CD4-positive, alpha-beta memory T cell (primary cell): ENCODE data around the gene CCN5. TPM values are rescaled to one million over a fixed set of nuclear protein-coding genes. Genes with fewer than 3 reads are reported as not detected.

Source experiments
- CTCF ChIA-PET: fragments of 350-600 bp; sonication (Branson Sonifier 250); formaldehyde crosslinking; loops from one replicate; lab custom pipeline; 2021; ENCODE audit warnings: inconsistent platforms; ENCODE audit not compliant: partially characterized antibody; lab: Charles Lee
- POLR2A ChIA-PET: fragments of 350-600 bp; sonication (Branson Sonifier 250); formaldehyde crosslinking; loops from one replicate; lab custom pipeline; 2021; ENCODE audit not compliant: partially characterized antibody; lab: Charles Lee
- DNase-seq, 5 donors: peaks; one replicate each; pipeline versions ENCODE4 v3.0.0 to v3.0.0-alpha.2; 2020 to 2022; ENCODE audit warnings: mixed read lengths in 1 of 5
- H3K27ac ChIP-seq: one replicate; pipeline ENCODE4 v1.7.0; 2013; ENCODE audit warnings: low read depth, low read length
- H3K27me3 ChIP-seq: 2 replicates; pipeline ENCODE4 v1.7.0; 2013; ENCODE audit warnings: mild to moderate bottlenecking, low read length, moderate library complexity; ENCODE audit not compliant: insufficient read depth
- H3K36me3 ChIP-seq: 2 replicates; pipeline ENCODE4 v1.7.0; 2013; ENCODE audit warnings: mild to moderate bottlenecking, low read length, moderate library complexity; ENCODE audit not compliant: insufficient read depth
- H3K4me1 ChIP-seq: 2 replicates; pipeline ENCODE4 v1.7.0; 2013; ENCODE audit warnings: mild to moderate bottlenecking, low read length, moderate library complexity; ENCODE audit not compliant: insufficient read depth
- H3K4me3 ChIP-seq, 2 donors: one replicate each; pipeline ENCODE4 v1.7.0; 2013; ENCODE audit warnings: low read length in 2 of 2, mild to moderate bottlenecking in 1 of 2
- H3K9me3 ChIP-seq, 2 donors: one replicate each; pipeline ENCODE4 v1.7.0; 2013; ENCODE audit warnings: low read length in 2 of 2, control low read depth in 1 of 2; ENCODE audit not compliant: control insufficient read depth in 1 of 2
- H3K27ac Mint-ChIP-seq, 7 donors: one replicate each; pipeline ENCODE4 v1.8.0; 2020 to 2021; ENCODE audit warnings: mixed read lengths in 7 of 7, mild to moderate bottlenecking in 6 of 7, inconsistent platforms in 3 of 7, moderate library complexity in 3 of 7
- H3K27me3 Mint-ChIP-seq, 2 donors: one replicate each; pipeline ENCODE4 v1.8.0; 2020 to 2021; ENCODE audit warnings: mixed read lengths in 2 of 2
- H3K36me3 Mint-ChIP-seq, 2 donors: one replicate each; pipeline ENCODE4 v1.8.0; 2020 to 2021; ENCODE audit warnings: mixed read lengths in 2 of 2, inconsistent platforms in 1 of 2, mild to moderate bottlenecking in 1 of 2
- H3K4me1 Mint-ChIP-seq, 4 donors: one replicate each; pipeline ENCODE4 v1.8.0; 2020 to 2021; ENCODE audit warnings: mixed read lengths in 4 of 4, mild to moderate bottlenecking in 1 of 4
- H3K4me3 Mint-ChIP-seq, 8 donors: one replicate each; pipeline ENCODE4 v1.8.0; 2020 to 2021; ENCODE audit warnings: mixed read lengths in 8 of 8, mild to moderate bottlenecking in 7 of 8, moderate library complexity in 6 of 8, inconsistent platforms in 3 of 8
- H3K9me3 Mint-ChIP-seq, 8 donors: one replicate each; pipeline ENCODE4 v1.8.0; 2020 to 2021; ENCODE audit warnings: mixed read lengths in 8 of 8, mild to moderate bottlenecking in 5 of 8, inconsistent platforms in 3 of 8, moderate library complexity in 1 of 8
- intact Hi-C: fragments of 100-400 bp; cut with micrococcal nuclease; formaldehyde crosslinking; loops from one replicate; pipeline ENCODE4 v1.15.1; 2023
- polyA plus RNA-seq, 2 donors: library from polyadenylated mRNA; unstranded; fragments of 300-500 nt; fragmentation: Illumina TruSeq; gene quantifications; one replicate each; pipeline ENCODE4 v1.2.3, GENCODE V29; 2021
- total RNA-seq, 2 experiments: library from RNA; stranded (reverse); gene quantifications; one replicate each; pipeline ENCODE4 v1.2.3, GENCODE V29; 2021

The CCN5 gene
- total and polyA plus RNA-seq, 4 experiments from 2014 or later, result not detected

- Histone ChIP-seq H3K4me1 (no peaks in the 10 kb centered on the region), H3K4me3 (no peak overlapping the region), H3K36me3 (no peaks in the 10 kb centered on the region), H3K27ac (no peak overlapping the region), H3K9me3 (no peaks in the 10 kb centered on the region), H3K27me3 (no peaks in the 10 kb centered on the region)
- intact Hi-C loops, result no loop called here
- no peak for DNase-seq
- H3K4me1 Mint-ChIP-seq, result no peaks in the 10 kb centered on the region
- no peak overlapping the region for H3K4me3 Mint-ChIP-seq
- no peak overlapping the region for H3K27ac Mint-ChIP-seq
- no peaks in the 10 kb centered on the region for H3K36me3 Mint-ChIP-seq
- ChIA-PET POLR2A (no interaction called here), CTCF (no interaction called here)
- no peaks in the 10 kb centered on the region for H3K27me3 Mint-ChIP-seq
- H3K9me3 Mint-ChIP-seq, result no peaks in the 10 kb centered on the region
These were observed 9.4 kb downstream of the CCN5 start for GRCh38 chr20:44724423-44725091.

GRCh38 chr20:44725837-44726236, 10.7 kb downstream of the CCN5 start:
- H3K36me3 Mint-ChIP-seq, result no peaks in the 10 kb centered on the region
- H3K36me3 ChIP-seq, result no peaks in the 10 kb centered on the region
- no peaks in the 10 kb centered on the region for H3K9me3 Mint-ChIP-seq
- H3K4me1 ChIP-seq, result no peaks in the 10 kb centered on the region
- no peak for DNase-seq
- H3K9me3 ChIP-seq, result no peaks in the 10 kb centered on the region
- H3K4me1 Mint-ChIP-seq, result no peaks in the 10 kb centered on the region
- ChIA-PET CTCF (no interaction called here), POLR2A (no interaction called here)
- H3K27me3 ChIP-seq, result no peaks in the 10 kb centered on the region
- no peaks in the 10 kb centered on the region for H3K27me3 Mint-ChIP-seq
- H3K4me3 ChIP-seq, result no peak overlapping the region
- H3K4me3 Mint-ChIP-seq, result no peak overlapping the region
- intact Hi-C loops, result no loop called here
- H3K27ac ChIP-seq, result no peak overlapping the region
- H3K27ac Mint-ChIP-seq, result no peak overlapping the region

GRCh38 chr20:44727039-44727438, 11.9 kb downstream of the CCN5 start:
- H3K27ac Mint-ChIP-seq, result no peak overlapping the region
- no peaks in the 10 kb centered on the region for H3K27me3 Mint-ChIP-seq
- no peaks in the 10 kb centered on the region for H3K9me3 ChIP-seq
- no peaks in the 10 kb centered on the region for H3K36me3 Mint-ChIP-seq
- no peak overlapping the region for H3K4me3 Mint-ChIP-seq
- ChIA-PET CTCF (no interaction called here), POLR2A (no interaction called here)
- H3K4me3 ChIP-seq, result no peak overlapping the region
- H3K36me3 ChIP-seq, result no peaks in the 10 kb centered on the region
- intact Hi-C loops, result no loop called here
- H3K27me3 ChIP-seq, result no peaks in the 10 kb centered on the region
- H3K27ac ChIP-seq, result no peak overlapping the region
- DNase-seq, result no peak
- H3K4me1 ChIP-seq, result no peaks in the 10 kb centered on the region
- H3K9me3 Mint-ChIP-seq, result no peaks in the 10 kb centered on the region
- H3K4me1 Mint-ChIP-seq, result no peaks in the 10 kb centered on the region

GRCh38 chr20:44727651-44728050, 12.5 kb downstream of the CCN5 start:
- Mint-ChIP-seq H3K9me3 (no peaks in the 10 kb centered on the region), H3K36me3 (no peaks in the 10 kb centered on the region), H3K27ac (no peak overlapping the region), H3K27me3 (no peaks in the 10 kb centered on the region), H3K4me1 (no peaks in the 10 kb centered on the region), H3K4me3 (no peak overlapping the region)
- no peaks in the 10 kb centered on the region for H3K36me3 ChIP-seq
- ChIA-PET POLR2A (interaction anchor here (0.6 kb wide), 1 partner anchor 67 kb away, joined by 4 read pairs; no protein-coding TSS in a partner anchor), CTCF (no interaction called here)
- H3K4me3 ChIP-seq, result no peak overlapping the region
- H3K27ac ChIP-seq, result no peak overlapping the region
- no peaks in the 10 kb centered on the region for H3K4me1 ChIP-seq
- no peak for DNase-seq
- H3K27me3 ChIP-seq, result no peaks in the 10 kb centered on the region
- intact Hi-C loops, result no loop called here
- H3K9me3 ChIP-seq, result no peaks in the 10 kb centered on the region

- Mint-ChIP-seq H3K4me3 (no peak overlapping the region), H3K27ac (no peak overlapping the region), H3K36me3 (no peaks in the 10 kb centered on the region), H3K27me3 (no peaks in the 10 kb centered on the region), H3K9me3 (no peaks in the 10 kb centered on the region), H3K4me1 (peaks cover 0 to 6% (median 4%) of the 10 kb centered on the region in 4 donors)
- ChIA-PET POLR2A (no interaction called here), CTCF (no interaction called here)
- no peaks in the 10 kb centered on the region for H3K36me3 ChIP-seq
- no peaks in the 10 kb centered on the region for H3K27me3 ChIP-seq
- no peak overlapping the region for H3K4me3 ChIP-seq
- DNase-seq, result no peak
- no peaks in the 10 kb centered on the region for H3K4me1 ChIP-seq
- H3K27ac ChIP-seq, result no peak overlapping the region
- H3K9me3 ChIP-seq, result no peaks in the 10 kb centered on the region
- intact Hi-C loops, result no loop called here
These were observed 13.8 kb downstream of the CCN5 start for GRCh38 chr20:44728801-44729443.

- no peak overlapping the region for H3K4me3 ChIP-seq
- H3K27ac ChIP-seq, result no peak overlapping the region
- no peaks in the 10 kb centered on the region for H3K9me3 ChIP-seq
- H3K4me1 ChIP-seq, result no peaks in the 10 kb centered on the region
- Mint-ChIP-seq H3K27ac (peak overlapping the region in 1 of 7 donors; percentile 44), H3K9me3 (peaks cover 0 to 2% (median 0%) of the 10 kb centered on the region in 8 donors), H3K4me1 (peaks cover 0 to 6% (median 4%) of the 10 kb centered on the region in 4 donors), H3K27me3 (no peaks in the 10 kb centered on the region), H3K36me3 (no peaks in the 10 kb centered on the region), H3K4me3 (no peak overlapping the region)
- no peaks in the 10 kb centered on the region for H3K36me3 ChIP-seq
- CTCF ChIA-PET, result interaction anchor here (1.5 kb wide), 1 partner anchor 17 kb away, joined by 4 read pairs; no protein-coding TSS in a partner anchor
- no peak for DNase-seq
- intact Hi-C loops, result no loop called here
- POLR2A ChIA-PET, result no interaction called here
- H3K27me3 ChIP-seq, result no peaks in the 10 kb centered on the region
These were observed 15.3 kb downstream of the CCN5 start for GRCh38 chr20:44730441-44730840.

GRCh38 chr20:44731657-44732056, 16.5 kb downstream of the CCN5 start:
- intact Hi-C loops, result no loop called here
- DNase-seq, result no peak
- H3K4me1 Mint-ChIP-seq, result peaks cover 5 to 13% (median 11%) of the 10 kb centered on the region in 4 donors
- H3K4me3 ChIP-seq, result no peak overlapping the region
- no peaks in the 10 kb centered on the region for H3K4me1 ChIP-seq
- H3K27me3 Mint-ChIP-seq, result no peaks in the 10 kb centered on the region
- H3K4me3 Mint-ChIP-seq, result no peak overlapping the region
- H3K9me3 Mint-ChIP-seq, result peaks cover 0 to 2% (median 0%) of the 10 kb centered on the region in 8 donors
- no peak overlapping the region for H3K27ac Mint-ChIP-seq
- POLR2A ChIA-PET, result no interaction called here
- H3K36me3 Mint-ChIP-seq, result no peaks in the 10 kb centered on the region
- H3K36me3 ChIP-seq, result no peaks in the 10 kb centered on the region
- no peaks in the 10 kb centered on the region for H3K27me3 ChIP-seq
- CTCF ChIA-PET, result interaction anchor here (0.6 to 1.9 kb wide), 5 partner anchors 10 to 1048 kb away, joined by 3 to 5 read pairs (median 4); no protein-coding TSS in a partner anchor
- no peaks in the 10 kb centered on the region for H3K9me3 ChIP-seq
- no peak overlapping the region for H3K27ac ChIP-seq
